Esophagus muscularis mucosa (tissue), 4 donors: Measurements from ENCODE around the gene PLD3. TPM values are rescaled to one million over a fixed set of nuclear protein-coding genes. Genes with fewer than 3 reads are reported as not detected.

Experiments used
- DNase-seq: peaks from one replicate; pipeline ENCODE4 v3.0.0-alpha.2; 2017; ENCODE audit errors: extremely low spot score
- H3K27ac ChIP-seq, 4 donors: fragments of 200-600 bp; sonication (generic); replicated peaks in 1 of 4; 1 replicate in 3 of 4; 2 replicates in 1 of 4; pipeline ENCODE4 v1.5.1; 2016 to 2019; ENCODE audit warnings: mild to moderate bottlenecking in 1 of 4
- H3K27me3 ChIP-seq, 4 donors: fragments of 200-600 bp; sonication (generic); one replicate each; pipeline versions ENCODE4 v1.5.1 to v1.6.0; 2016 to 2019
- H3K36me3 ChIP-seq, 4 donors: fragments of 200-600 bp; sonication (generic); one replicate each; pipeline ENCODE4 v1.5.1; 2016 to 2019
- H3K4me1 ChIP-seq, 4 donors: fragments of 200-600 bp; sonication (generic); one replicate each; pipeline ENCODE4 v1.5.1; 2016 to 2019
- H3K4me3 ChIP-seq, 4 donors: fragments of 200-600 bp; sonication (generic); 1 replicate in 2 of 4; 2 replicates in 2 of 4; pipeline ENCODE4 v1.5.1; 2016 to 2019; ENCODE audit warnings: mild to moderate bottlenecking in 4 of 4, moderate library complexity in 1 of 4
- H3K9me3 ChIP-seq, 4 donors: fragments of 200-600 bp; sonication (generic); 1 replicate in 3 of 4; 2 replicates in 1 of 4; pipeline ENCODE4 v1.5.1; 2016 to 2019
- EP300 ChIP-seq: sonication (generic); formaldehyde crosslinking; IDR thresholded peaks from one replicate; pipeline ENCODE4 v1.6.1; 2017; ENCODE audit warnings: antibody characterized with exemption
- POLR2A ChIP-seq: fragments of 450-650 bp; IDR thresholded peaks from one replicate; pipeline ENCODE4 v1.6.1; 2017; ENCODE audit warnings: antibody characterized with exemption, moderate library complexity, mild to moderate bottlenecking, low read depth
- POLR2AphosphoS5 ChIP-seq, 2 donors: sonication (generic); formaldehyde crosslinking; IDR thresholded peaks; one replicate each; pipeline ENCODE4 v1.6.1; 2017; ENCODE audit warnings: antibody characterized with exemption in 2 of 2
- WGBS: methylation state at CpG from one replicate; pipeline ENCODE4 v1.1.5; 2018; 5-methylcytosine and 5-hydroxymethylcytosine counted together
- intact Hi-C: fragments of 100-400 bp; cut with DNase I; formaldehyde crosslinking; loops from one replicate; pipeline ENCODE4 v1.15.1; 2023
- total RNA-seq, 4 donors: library from RNA; depleted of rRNA; stranded (reverse); fragments of >200 nt; gene quantifications; one replicate each; pipeline versions ENCODE4 v1.1.0 to v1.2.1, GENCODE V29; 2016
- TF ChIP-seq, protein P1 (sequence below), 3 experiments: fragments of 200-600 bp in 2 of 3; fragments of 450-650 bp in 1 of 3; sonication (generic) in 2 of 3; IDR thresholded peaks; one replicate each; pipeline ENCODE4 v1.5.1; 2017 to 2019; ENCODE audit warnings: antibody characterized with exemption in 3 of 3, mild to moderate bottlenecking in 2 of 3, moderate library complexity in 1 of 3

PLD3 gene
- 100 to 1,000 TPM; 206 to 280 (median 223) TPM for total RNA-seq

DNA sequence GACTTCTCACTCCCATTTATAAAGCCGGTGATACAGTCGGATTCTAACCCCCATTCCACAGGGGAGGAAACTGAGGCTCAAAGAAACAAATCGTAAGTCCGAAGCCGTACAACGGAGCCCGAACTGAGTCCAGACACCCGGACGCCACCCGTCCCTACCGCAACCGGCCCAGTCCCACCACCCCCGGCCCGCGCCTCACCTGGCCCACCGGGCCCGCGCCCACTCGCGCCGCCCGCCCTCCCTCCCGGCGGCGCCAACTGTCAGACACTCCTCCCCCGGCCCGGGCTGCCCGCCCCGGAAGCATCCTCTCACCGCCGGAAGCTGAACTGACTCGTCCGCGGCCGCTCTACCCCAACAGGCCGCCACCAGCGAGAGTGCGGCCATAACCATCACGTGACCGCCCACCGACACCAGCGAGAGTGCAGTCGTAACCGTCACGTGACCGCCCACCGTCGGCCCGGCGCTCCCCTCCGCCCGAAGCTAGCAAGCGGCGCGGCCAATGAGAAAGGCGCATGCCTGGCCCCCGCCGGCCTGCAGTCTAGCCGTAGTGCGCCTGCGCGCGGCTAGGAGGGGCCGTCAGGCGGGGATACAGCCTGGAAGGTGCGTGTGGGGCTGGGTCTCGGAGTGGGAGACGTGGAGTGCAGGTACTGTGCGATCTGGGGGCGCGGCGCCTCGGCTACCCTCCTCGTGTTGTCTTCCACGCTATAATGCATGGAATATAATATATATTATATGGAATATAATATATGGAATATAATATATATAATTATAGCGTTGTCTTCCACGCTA, at the start of gene PLD3, which contains the start of gene C19orf47:
PLD3 (plus strand) TSS at position 571 of the 789 bp plus-strand sequence. CDS start 17,789 bp downstream, outside the sequence.
C19orf47 (minus strand) TSS at position 273 of the 789 bp plus-strand sequence. CDS start 6,540 bp downstream, outside the sequence.
- WGBS, result under 1% methylated on average over 30 of the region's 77 CpGs
- peaks cover 9 to 48% (median 36%) of the 10 kb centered on the region in 4 donors for H3K4me1 ChIP-seq
- H3K9me3 ChIP-seq, result no peaks in the 10 kb centered on the region
- TF ChIP-seq, protein P1, sequence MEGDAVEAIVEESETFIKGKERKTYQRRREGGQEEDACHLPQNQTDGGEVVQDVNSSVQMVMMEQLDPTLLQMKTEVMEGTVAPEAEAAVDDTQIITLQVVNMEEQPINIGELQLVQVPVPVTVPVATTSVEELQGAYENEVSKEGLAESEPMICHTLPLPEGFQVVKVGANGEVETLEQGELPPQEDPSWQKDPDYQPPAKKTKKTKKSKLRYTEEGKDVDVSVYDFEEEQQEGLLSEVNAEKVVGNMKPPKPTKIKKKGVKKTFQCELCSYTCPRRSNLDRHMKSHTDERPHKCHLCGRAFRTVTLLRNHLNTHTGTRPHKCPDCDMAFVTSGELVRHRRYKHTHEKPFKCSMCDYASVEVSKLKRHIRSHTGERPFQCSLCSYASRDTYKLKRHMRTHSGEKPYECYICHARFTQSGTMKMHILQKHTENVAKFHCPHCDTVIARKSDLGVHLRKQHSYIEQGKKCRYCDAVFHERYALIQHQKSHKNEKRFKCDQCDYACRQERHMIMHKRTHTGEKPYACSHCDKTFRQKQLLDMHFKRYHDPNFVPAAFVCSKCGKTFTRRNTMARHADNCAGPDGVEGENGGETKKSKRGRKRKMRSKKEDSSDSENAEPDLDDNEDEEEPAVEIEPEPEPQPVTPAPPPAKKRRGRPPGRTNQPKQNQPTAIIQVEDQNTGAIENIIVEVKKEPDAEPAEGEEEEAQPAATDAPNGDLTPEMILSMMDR (IDR thresholded peaks at IDR 0.05), result no peak
- TF ChIP-seq POLR2AphosphoS5 (IDR thresholded peaks at IDR 0.05), result peak; percentile 99
- TF ChIP-seq EP300, result no peak
- TF ChIP-seq POLR2A, result peak; percentile 87
- peak; percentile 100 for DNase-seq
- H3K27me3 ChIP-seq, result no peaks in the 10 kb centered on the region
- H3K27ac ChIP-seq, result peak within 1 kb of the TSS; percentile 71 to 86 (median 79)
- H3K4me3 ChIP-seq, result peak within 1 kb of the TSS; percentile 63 to 90 (median 70)
- H3K36me3 ChIP-seq, result no peaks in the 10 kb centered on the region
- intact Hi-C loops, result no loop called here

- Histone ChIP-seq H3K4me1 (peaks cover 0 to 10% (median 0%) of the 10 kb centered on the region in 4 donors), H3K9me3 (no peaks in the 10 kb centered on the region), H3K27ac (no peak overlapping the region), H3K27me3 (no peaks in the 10 kb centered on the region), H3K4me3 (no peak overlapping the region), H3K36me3 (no peaks in the 10 kb centered on the region)
- TF ChIP-seq POLR2A (no peak), POLR2AphosphoS5 (IDR thresholded peaks at IDR 0.05) (no peak), EP300 (no peak)
- TF ChIP-seq, protein P1 (IDR thresholded peaks at IDR 0.05), result no peak
- WGBS, result 91% methylated on average over 4 of the region's 4 CpGs
- no peak for DNase-seq
- intact Hi-C loops, result loop anchor here (10.0 kb wide), 1 partner anchor 334 kb away; no protein-coding TSS in a partner anchor
Observed at GRCh38 chr19:40300668-40301067, 47.8 kb upstream of the PLD3 start.

- H3K4me1 ChIP-seq, result peaks cover 0 to 10% (median 0%) of the 10 kb centered on the region in 4 donors
- no peak overlapping the region for H3K27ac ChIP-seq
- no peaks in the 10 kb centered on the region for H3K27me3 ChIP-seq
- no peak for TF ChIP-seq POLR2AphosphoS5 (IDR thresholded peaks at IDR 0.05)
- TF ChIP-seq EP300, result no peak
- TF ChIP-seq, protein P1 (IDR thresholded peaks at IDR 0.05), result no peak
- TF ChIP-seq POLR2A, result no peak
- intact Hi-C loops, result loop anchor here (10.0 kb wide), 1 partner anchor 332 kb away; no protein-coding TSS in a partner anchor
- WGBS, result 87% methylated on average over 5 of the region's 6 CpGs
- no peaks in the 10 kb centered on the region for H3K9me3 ChIP-seq
- DNase-seq, result no peak
- H3K36me3 ChIP-seq, result no peaks in the 10 kb centered on the region
- no peak overlapping the region for H3K4me3 ChIP-seq
Observed at GRCh38 chr19:40302224-40303011, 46.1 kb upstream of the PLD3 start.

- Histone ChIP-seq H3K4me1 (peaks cover 0 to 10% (median 0%) of the 10 kb centered on the region in 4 donors), H3K27ac (no peak overlapping the region), H3K36me3 (no peaks in the 10 kb centered on the region), H3K4me3 (no peak overlapping the region), H3K27me3 (no peaks in the 10 kb centered on the region), H3K9me3 (no peaks in the 10 kb centered on the region)
- no peak for TF ChIP-seq EP300
- intact Hi-C loops, result loop anchor here (10.0 kb wide), 1 partner anchor 331 kb away; no protein-coding TSS in a partner anchor
- no peak for DNase-seq
- WGBS, result 84% methylated on average over 2 of the region's 2 CpGs
Observed at GRCh38 chr19:40303765-40304164, 44.7 kb upstream of the PLD3 start.
